Epithelial cell of prostate (primary cell): ENCODE data around the gene TRERF1.
"Not testable (repeated sequence)": the region's sequence is repeated elsewhere in the genome, so short reads cannot be mapped to it uniquely, and the experiment has no call there.

Source experiments
- DNase-seq: peaks from one replicate; pipeline ENCODE4 v3.0.0-alpha.2; 2011; ENCODE audit warnings: low read depth, low spot score
- H3K27ac ChIP-seq: fragments of 450-650 bp; 2 replicates; pipeline ENCODE4 v1.5.1; 2017; ENCODE audit warnings: mild to moderate bottlenecking

TRERF1 gene

DNA sequence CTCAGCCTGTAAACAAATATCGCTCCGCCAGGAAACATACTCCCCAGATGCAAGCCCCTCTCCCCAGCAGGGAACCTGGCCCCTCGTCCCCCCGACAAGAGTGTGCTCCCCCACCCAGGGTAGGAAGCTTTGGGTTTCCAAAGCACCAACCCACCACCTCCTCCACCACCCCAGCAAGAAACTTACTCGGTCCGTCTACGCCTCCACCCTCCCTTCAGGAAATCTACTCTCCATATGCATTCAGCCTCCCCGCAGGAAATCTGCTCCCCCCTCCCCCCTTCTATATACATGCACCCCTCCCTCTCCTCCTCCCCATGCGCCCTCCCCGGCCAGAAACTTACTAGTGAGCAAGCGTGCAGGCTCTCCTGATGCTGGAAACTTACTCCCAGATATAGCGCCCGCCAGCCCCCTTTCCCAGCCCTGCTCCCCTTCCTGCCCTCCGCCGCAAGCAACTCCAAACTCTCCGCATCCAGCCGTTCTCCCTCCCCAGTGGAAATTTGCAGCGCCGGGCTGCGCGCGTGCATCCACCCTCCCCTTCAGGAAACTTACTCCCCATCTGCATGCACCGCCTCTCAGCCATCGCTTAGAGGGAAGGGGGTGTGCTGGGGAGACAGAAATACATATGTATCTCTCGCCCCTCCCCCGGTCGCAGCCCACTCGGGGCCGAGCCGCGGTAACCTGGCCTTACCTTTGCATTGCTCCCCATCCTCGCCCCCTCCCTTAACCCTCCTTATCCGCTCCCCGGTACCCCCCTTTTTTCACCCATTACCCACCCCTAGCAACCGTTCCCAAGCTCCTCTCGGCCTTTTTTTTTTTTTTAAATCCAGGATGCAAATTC lies at the start of gene TRERF1:
Gene TRERF1, minus strand, starts transcription at position 594 of the 838 bp plus-strand sequence. CDS start 182,336 bp downstream, outside the sequence.
- DNase-seq: no peak
- H3K27ac ChIP-seq: peak within 1 kb of the TSS; percentile 64

GRCh38 chr6:42498473-42499128 lies 46.9 kb upstream of the TRERF1 start:
- H3K27ac ChIP-seq: no peak overlapping the region
- no peak for DNase-seq

GRCh38 chr6:42493914-42494539 lies 42.3 kb upstream of the TRERF1 start:
- no peak overlapping the region for H3K27ac ChIP-seq
- DNase-seq: no peak

- H3K27ac ChIP-seq: no peak overlapping the region
- DNase-seq: no peak
These were observed 36.4 kb upstream of the TRERF1 start for GRCh38 chr6:42488129-42488528.

- no peak for DNase-seq
- H3K27ac ChIP-seq: no peak overlapping the region
These were observed 32.5 kb upstream of the TRERF1 start for GRCh38 chr6:42484261-42484660.

- DNase-seq: no peak
- H3K27ac ChIP-seq: no peak overlapping the region
These were observed 30.4 kb upstream of the TRERF1 start for GRCh38 chr6:42482174-42482573.

DNA sequence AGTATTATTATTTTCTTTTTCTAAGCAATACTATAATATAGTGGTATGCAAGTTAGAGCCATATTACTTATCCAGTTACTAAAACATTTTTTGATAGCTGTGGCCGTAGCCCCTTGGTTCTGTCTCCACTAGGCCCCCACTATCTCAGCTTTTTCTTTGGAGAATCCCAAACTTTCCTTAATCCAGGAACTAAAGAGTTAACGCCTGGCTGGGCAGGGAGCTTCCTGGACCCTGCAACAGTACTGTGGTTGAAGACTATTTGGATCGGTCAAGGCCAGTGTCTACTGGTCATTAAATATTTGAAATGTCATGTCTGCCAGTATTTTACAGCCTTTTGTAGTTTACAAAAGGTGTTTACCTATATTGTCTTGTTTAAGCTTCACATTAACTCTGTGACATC lies 20.0 kb upstream of the TRERF1 start:
- H3K27ac ChIP-seq: no peak overlapping the region
- DNase-seq: no peak

GRCh38 chr6:42471142-42471541 lies 19.4 kb upstream of the TRERF1 start:
- no peak for DNase-seq

GRCh38 chr6:42468273-42468672 lies 16.5 kb upstream of the TRERF1 start:
- H3K27ac ChIP-seq: no peak overlapping the region
- DNase-seq: no peak

More at GRCh38 chr6:42471142-42471541, 19.4 kb upstream of the TRERF1 start:
- no peak overlapping the region for H3K27ac ChIP-seq

DNA sequence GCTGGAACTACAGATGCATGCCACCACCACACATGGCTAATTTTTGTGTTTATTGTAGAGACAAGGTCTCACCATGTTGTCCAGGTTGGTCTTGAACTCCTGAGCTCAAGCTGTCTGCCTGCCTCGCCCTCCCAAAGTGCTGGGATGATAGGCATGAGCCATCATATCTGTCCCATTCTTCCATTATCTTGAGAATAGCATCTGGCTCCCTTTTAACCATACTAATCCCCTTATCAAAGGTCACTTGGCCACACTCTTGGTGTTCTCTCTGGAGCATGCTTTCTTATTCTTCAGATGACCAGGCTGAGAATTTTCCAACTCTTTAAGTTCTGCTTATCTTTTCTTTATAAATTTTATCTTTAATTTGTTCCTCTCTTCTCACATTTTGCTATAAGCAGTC lies 15.9 kb upstream of the TRERF1 start:
- DNase-seq: no peak
- H3K27ac ChIP-seq: no peak overlapping the region

GRCh38 chr6:42466470-42466869 lies 14.7 kb upstream of the TRERF1 start:
- not testable (repeated sequence) for H3K27ac ChIP-seq, DNase-seq

DNA sequence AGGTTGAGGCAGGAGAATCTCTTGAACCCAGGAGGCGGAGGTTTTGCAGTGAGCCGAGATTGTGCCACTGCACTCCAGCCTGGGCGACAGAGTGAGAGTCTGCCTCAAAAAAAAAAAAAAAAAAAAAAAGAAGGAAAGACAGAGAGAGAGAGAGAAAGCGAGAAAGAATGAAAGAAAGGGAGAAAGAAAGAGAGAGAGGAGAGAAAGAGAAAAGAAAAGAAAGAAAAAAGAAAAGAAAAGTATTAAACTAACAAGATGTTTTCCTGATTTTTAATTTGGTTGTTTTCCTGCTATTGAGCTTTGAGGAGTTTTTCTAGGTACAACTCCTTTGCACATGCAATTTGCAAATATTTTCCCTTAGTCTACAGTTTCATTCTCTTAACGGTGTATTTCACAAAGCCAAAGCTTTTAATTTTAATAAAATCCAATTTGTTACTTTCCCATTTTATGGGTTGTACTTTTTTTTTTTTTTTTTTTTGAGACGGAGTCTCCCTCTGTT lies 10.8 kb upstream of the TRERF1 start:
- no peak for DNase-seq
- H3K27ac ChIP-seq: no peak overlapping the region

GRCh38 chr6:42460883-42461282 lies 9.2 kb upstream of the TRERF1 start:
- H3K27ac ChIP-seq: no peak overlapping the region
- DNase-seq: no peak

- no peak for DNase-seq
- H3K27ac ChIP-seq: no peak overlapping the region
These were observed 8.2 kb upstream of the TRERF1 start for GRCh38 chr6:42459888-42460287.

GRCh38 chr6:42454428-42454791 lies 2.7 kb upstream of the TRERF1 start:
- no peak overlapping the region for H3K27ac ChIP-seq
- no peak for DNase-seq

DNA sequence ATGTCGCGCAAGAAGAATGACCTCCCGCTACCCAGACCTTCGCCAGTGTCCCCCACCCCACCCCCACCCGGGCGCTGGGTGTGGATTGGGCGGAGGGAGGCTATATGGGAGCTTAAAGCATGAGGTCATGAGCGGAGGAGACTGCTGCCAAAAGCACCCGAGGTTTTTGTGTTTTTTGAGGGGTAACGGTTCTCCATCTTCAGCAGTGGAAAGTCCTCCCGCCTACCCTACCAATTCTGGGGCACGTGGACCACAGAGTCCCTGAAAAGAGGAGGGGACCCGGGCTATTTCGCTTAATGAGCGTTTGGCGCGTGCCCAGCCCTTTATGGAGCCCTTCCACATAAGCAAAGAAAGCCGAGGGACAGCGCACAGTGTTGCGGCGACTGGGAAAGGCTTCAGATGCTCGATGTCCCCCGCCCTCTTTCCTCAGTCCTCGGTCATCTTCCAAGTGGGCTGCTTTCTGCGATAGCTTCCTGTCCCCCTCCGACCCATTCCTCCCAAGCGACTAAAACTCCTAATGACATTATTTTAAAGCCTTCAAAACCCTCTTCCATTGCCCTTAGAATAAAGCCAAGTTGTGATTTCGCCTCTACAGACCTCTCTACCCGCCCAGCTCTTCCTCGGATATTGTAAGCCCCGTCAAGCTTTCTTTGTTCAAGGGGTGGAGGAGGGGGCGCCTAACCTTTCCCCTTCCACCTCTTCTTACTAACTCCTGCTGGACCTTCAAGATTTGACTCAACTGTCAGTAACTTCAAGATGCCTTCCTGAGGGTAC lies 2.1 kb upstream of the TRERF1 start:
- DNase-seq: no peak
- H3K27ac ChIP-seq: peak overlapping the region; percentile 64

- peak overlapping the region; percentile 64 for H3K27ac ChIP-seq
- DNase-seq: no peak
These were observed 1.4 kb upstream of the TRERF1 start for GRCh38 chr6:42453031-42453653.

GRCh38 chr6:42452171-42453030 lies 675 bp upstream of the TRERF1 start:
- H3K27ac ChIP-seq: peak overlapping the region; percentile 64
- DNase-seq: no peak
